A673 (cell line): Measurements from ENCODE around the gene PMM2.

Experiments
- CTCF ChIP-seq: fragments of 300-800, 200-600 bp; sonication (generic); conservative IDR thresholded peaks from 2 replicates; pipeline ENCODE4 v1.5.1; 2017; ENCODE audit warnings: low read depth, mild to moderate bottlenecking, antibody characterized with exemption, low read length, moderate library complexity, mixed read lengths
- EZH2 ChIP-seq: fragments of 200-600 bp; sonication (generic); IDR thresholded peaks from 2 replicates; pipeline ENCODE4 v1.6.1; 2017; ENCODE audit warnings: borderline replicate concordance, low read depth, mild to moderate bottlenecking, mixed read lengths, antibody characterized with exemption, low read length; ENCODE audit not compliant: poor library complexity, severe bottlenecking

- TF ChIP-seq CTCF (no peak), EZH2 (no peak)
These were observed 923 bp upstream of the PMM2 start for GRCh38 chr16:8796469-8797363.
